A673 (cell line): Measurements from ENCODE around the gene RBM4B. TPM values are rescaled to one million over a fixed set of nuclear protein-coding genes. Genes with fewer than 3 reads are reported as not detected.
"Not testable (repeated sequence)": the region's sequence is repeated elsewhere in the genome, so short reads cannot be mapped to it uniquely, and the experiment has no call there.

Experiments used
- BruUV-seq: library from RNA; stranded (reverse); fragments of 400-500 nt; replicated peaks from 2 replicates; lab custom pipeline; 2021; lab: Mats Ljungman, UMichigan
- CTCF ChIA-PET: fragments of 300-600 bp; sonication (Branson Sonifier 250); formaldehyde crosslinking; loops from one replicate; lab custom pipeline; 2022; ENCODE audit warnings: antibody characterized with exemption; lab: Charles Lee
- POLR2A ChIA-PET: fragments of 300-600 bp; sonication (Branson Sonifier 250); formaldehyde crosslinking; loops from one replicate; lab custom pipeline; 2022; ENCODE audit warnings: antibody characterized with exemption; ENCODE audit not compliant: low non-redundant PET; lab: Charles Lee
- DNase-seq: peaks from one replicate; pipeline ENCODE4 v3.0.0-alpha.2; 2015; ENCODE audit warnings: low spot score
- H3K27ac ChIP-seq: fragments of 200-600 bp; sonication (generic); 2 replicates; pipeline ENCODE4 v1.5.1; 2016; ENCODE audit warnings: mixed run types, low read depth, mild to moderate bottlenecking, mixed read lengths, antibody characterized with exemption, low read length; ENCODE audit not compliant: poor library complexity, severe bottlenecking
- H3K27me3 ChIP-seq: fragments of 200-600 bp; sonication (generic); replicated peaks from 2 replicates; pipeline ENCODE4 v1.6.1; 2017; ENCODE audit warnings: mixed run types, low read depth, mild to moderate bottlenecking, mixed read lengths, antibody characterized with exemption, low read length; ENCODE audit not compliant: insufficient read depth, poor library complexity
- H3K36me3 ChIP-seq: fragments of 200-600 bp; sonication (generic); 2 replicates; pipeline ENCODE4 v1.6.1; 2016; ENCODE audit warnings: mixed run types, mild to moderate bottlenecking, mixed read lengths, antibody characterized with exemption, low read length; ENCODE audit not compliant: insufficient read depth, poor library complexity, severe bottlenecking
- H3K4me1 ChIP-seq: fragments of 200-600 bp; sonication (generic); 2 replicates; pipeline ENCODE4 v1.6.1; 2017; ENCODE audit warnings: mixed run types, mild to moderate bottlenecking, mixed read lengths, antibody characterized with exemption, low read length; ENCODE audit not compliant: insufficient read depth, poor library complexity, severe bottlenecking
- H3K4me3 ChIP-seq: fragments of 200-600 bp; sonication (generic); 2 replicates; pipeline ENCODE4 v1.5.1; 2016; ENCODE audit warnings: low read depth, mixed run types, mild to moderate bottlenecking, mixed read lengths, low read length; ENCODE audit not compliant: poor library complexity, severe bottlenecking
- H3K9me3 ChIP-seq: fragments of 200-600 bp; sonication (generic); 2 replicates; pipeline ENCODE4 v1.6.1; 2016; ENCODE audit warnings: mixed run types, low read depth, mild to moderate bottlenecking, mixed read lengths, antibody characterized with exemption, low read length; ENCODE audit not compliant: poor library complexity, severe bottlenecking
- CTCF ChIP-seq: fragments of 300-800, 200-600 bp; sonication (generic); conservative IDR thresholded peaks from 2 replicates; pipeline ENCODE4 v1.5.1; 2017; ENCODE audit warnings: low read depth, mild to moderate bottlenecking, antibody characterized with exemption, low read length, moderate library complexity, mixed read lengths
- EZH2 ChIP-seq: fragments of 200-600 bp; sonication (generic); IDR thresholded peaks from 2 replicates; pipeline ENCODE4 v1.6.1; 2017; ENCODE audit warnings: borderline replicate concordance, low read depth, mild to moderate bottlenecking, mixed read lengths, antibody characterized with exemption, low read length; ENCODE audit not compliant: poor library complexity, severe bottlenecking
- intact Hi-C: fragments of 100-400 bp; cut with micrococcal nuclease; formaldehyde crosslinking; loops from one replicate; pipeline ENCODE4 v1.10.0; 2022; ENCODE audit not compliant: unreplicated experiment
- total RNA-seq: library from RNA; stranded (reverse); gene quantifications from 2 replicates; pipeline ENCODE4 v1.2.3, GENCODE V29; 2021

The RBM4B gene
- total RNA-seq, 1 experiment from 2014 or later, result 40.5 TPM

GRCh38 chr11:66643745-66644437 is 33.8 kb downstream of the RBM4B start:
- H3K36me3 ChIP-seq, result peaks cover 93% of the 10 kb centered on the region
- POLR2A ChIA-PET, result no interaction called here

GRCh38 chr11:66641834-66642233 is 35.9 kb downstream of the RBM4B start:
- H3K9me3 ChIP-seq, result no peaks in the 10 kb centered on the region
- no peaks in the 10 kb centered on the region for H3K27me3 ChIP-seq
- no TSS peak for BruUV-seq
- H3K4me1 ChIP-seq, result peaks cover 44% of the 10 kb centered on the region
- CTCF ChIA-PET, result no interaction called here
- H3K36me3 ChIP-seq, result peaks cover 74% of the 10 kb centered on the region
- TF ChIP-seq EZH2 (no peak), CTCF (no peak)
- peak overlapping the region; percentile 67 for H3K4me3 ChIP-seq
- POLR2A ChIA-PET, result no interaction called here
- intact Hi-C loops, result no loop called here
- H3K27ac ChIP-seq, result no peak overlapping the region
- DNase-seq, result no peak

More at GRCh38 chr11:66643745-66644437, 33.8 kb downstream of the RBM4B start:
- H3K4me3 ChIP-seq, result no peak overlapping the region
- peaks cover 36% of the 10 kb centered on the region for H3K4me1 ChIP-seq
- H3K27me3 ChIP-seq, result no peaks in the 10 kb centered on the region
- no peaks in the 10 kb centered on the region for H3K9me3 ChIP-seq
- H3K27ac ChIP-seq, result no peak overlapping the region
- CTCF ChIA-PET, result interaction anchor here (1.4 kb wide), 1 partner anchor 35 kb away, joined by 3 read pairs; no protein-coding TSS in a partner anchor
- no TSS peak for BruUV-seq
- no peak for DNase-seq
- no peak for TF ChIP-seq CTCF
- intact Hi-C loops, result no loop called here

GRCh38 chr11:66639814-66640340 is 37.8 kb downstream of the RBM4B start:
- Histone ChIP-seq H3K36me3 (peaks cover 60% of the 10 kb centered on the region), H3K4me3 (peak overlapping the region; percentile 67)

More at GRCh38 chr11:66639814-66640340, 37.8 kb downstream of the RBM4B start:
- intact Hi-C loops, result loop anchor here (2.0 kb wide), 1 partner anchor 23 kb away; the partner anchor contains the start of gene RBM14
- H3K27ac ChIP-seq, DNase-seq, POLR2A ChIA-PET, BruUV-seq, H3K9me3 ChIP-seq, CTCF ChIA-PET, H3K27me3 ChIP-seq: not testable (repeated sequence)
- H3K4me1 ChIP-seq, result peaks cover 44% of the 10 kb centered on the region
